WTC11 (cell line): ENCODE data around the gene SYNGR1.

Experiments
- CBFB ChIP-seq: sonication (generic); formaldehyde crosslinking; IDR thresholded peaks from 2 replicates; pipeline ENCODE4 v1.8.1; 2022; ENCODE audit warnings: mild to moderate bottlenecking, low read depth, missing genetic modification reagents
- CREM ChIP-seq: sonication (generic); formaldehyde crosslinking; IDR thresholded peaks from 2 replicates; pipeline ENCODE4 v1.8.1; 2022; ENCODE audit warnings: mild to moderate bottlenecking, missing genetic modification reagents, moderate library complexity
- CTCF ChIP-seq: fragments of 200-600 bp; IDR thresholded peaks from 2 replicates; pipeline ENCODE4 v1.8.0; 2022; ENCODE audit warnings: antibody characterized with exemption
- E2F5 ChIP-seq: sonication (generic); formaldehyde crosslinking; IDR thresholded peaks from 2 replicates; pipeline ENCODE4 v1.8.1; 2022; ENCODE audit warnings: mild to moderate bottlenecking, moderate library complexity, missing genetic modification reagents
- ELF4 ChIP-seq: sonication (generic); formaldehyde crosslinking; IDR thresholded peaks from 2 replicates; pipeline ENCODE4 v1.8.1; 2022; ENCODE audit warnings: low read depth, mild to moderate bottlenecking, moderate library complexity, missing genetic modification reagents
- ETV6 ChIP-seq: sonication (generic); formaldehyde crosslinking; IDR thresholded peaks from 2 replicates; pipeline ENCODE4 v1.8.1; 2022; ENCODE audit warnings: mild to moderate bottlenecking, missing genetic modification reagents
- RELA ChIP-seq: sonication (generic); formaldehyde crosslinking; IDR thresholded peaks from 2 replicates; pipeline ENCODE4 v1.8.1; 2022; ENCODE audit warnings: missing genetic modification reagents, mild to moderate bottlenecking, borderline replicate concordance
- SMAD4 ChIP-seq: sonication (generic); formaldehyde crosslinking; IDR thresholded peaks from 2 replicates; pipeline ENCODE4 v1.8.0; 2022; ENCODE audit warnings: mild to moderate bottlenecking, missing genetic modification reagents
- SP1 ChIP-seq: sonication (generic); formaldehyde crosslinking; conservative IDR thresholded peaks from 2 replicates; pipeline ENCODE4 v1.8.1; 2022; ENCODE audit warnings: missing genetic modification reagents
- TEAD4 ChIP-seq: sonication (generic); formaldehyde crosslinking; IDR thresholded peaks from 2 replicates; pipeline ENCODE4 v1.8.0; 2022; ENCODE audit warnings: mild to moderate bottlenecking, missing genetic modification reagents
- USF2 ChIP-seq: sonication (generic); formaldehyde crosslinking; IDR thresholded peaks from 2 replicates; pipeline ENCODE4 v1.8.1; 2023; ENCODE audit warnings: mild to moderate bottlenecking, missing genetic modification reagents, moderate library complexity
- ZBTB43 ChIP-seq: sonication (generic); formaldehyde crosslinking; IDR thresholded peaks from 2 replicates; pipeline ENCODE4 v1.8.1; 2023; ENCODE audit warnings: mild to moderate bottlenecking, missing genetic modification reagents
- ZNF121 ChIP-seq: sonication (generic); formaldehyde crosslinking; IDR thresholded peaks from 2 replicates; pipeline ENCODE4 v1.8.0; 2023; ENCODE audit warnings: missing genetic modification reagents
- ZNF263 ChIP-seq: sonication (generic); formaldehyde crosslinking; IDR thresholded peaks from 2 replicates; pipeline ENCODE4 v1.8.1; 2022; ENCODE audit warnings: low read depth, mild to moderate bottlenecking, moderate library complexity, missing genetic modification reagents

- no peak for TF ChIP-seq ZBTB43
- no peak for TF ChIP-seq CTCF
- TF ChIP-seq CBFB (CRISPR knock-in tag), result no peak
- no peak for TF ChIP-seq ZNF263 (CRISPR knock-in tag)
- no peak for TF ChIP-seq SP1
- TF ChIP-seq SMAD4 (CRISPR knock-in tag), result no peak
- no peak for TF ChIP-seq ETV6 (CRISPR knock-in tag)
- no peak for TF ChIP-seq ELF4
- no peak for TF ChIP-seq CREM (CRISPR knock-in tag)
- no peak for TF ChIP-seq ZNF121 (CRISPR knock-in tag)
- TF ChIP-seq E2F5 (CRISPR knock-in tag), result no peak
- TF ChIP-seq USF2 (CRISPR knock-in tag), result no peak
- TF ChIP-seq RELA (CRISPR knock-in tag), result no peak
- no peak for TF ChIP-seq TEAD4 (CRISPR knock-in tag)
Observed at GRCh38 chr22:39300186-39300830, 49.5 kb upstream of the SYNGR1 start.
